GM23338 (cell line): ENCODE data around the gene PTGIS. TPM values are rescaled to one million over a fixed set of nuclear protein-coding genes. Genes with fewer than 3 reads are reported as not detected.

Source experiments
- ATAC-seq: fragments of 200-7000 bp; cut with Tn5 transposase; 3 replicates; pipeline ENCODE4 v1.9.1; 2020
- DNase-seq: peaks from one replicate; pipeline ENCODE4 v3.0.0-alpha.2; 2015; ENCODE audit warnings: low spot score
- H2AFZ ChIP-seq: fragments of 200-600 bp; sonication (generic); 2 replicates; pipeline ENCODE4 v1.8.0; 2016; ENCODE audit warnings: antibody characterized with exemption, mild to moderate bottlenecking, moderate library complexity
- H3F3A ChIP-seq: fragments of 200-600 bp; sonication (generic); replicated peaks from 2 replicates; pipeline ENCODE4 v1.8.0; 2017; ENCODE audit warnings: antibody characterized with exemption, mixed run types, low read depth
- H3K27ac ChIP-seq: fragments of 200-600 bp; sonication (generic); 2 replicates; pipeline ENCODE4 v1.6.1; 2016; ENCODE audit warnings: low read depth
- H3K27me3 ChIP-seq: fragments of 200-600 bp; sonication (generic); 2 replicates; pipeline ENCODE4 v1.8.0; 2016; ENCODE audit warnings: mild to moderate bottlenecking, mixed run types, moderate library complexity; ENCODE audit not compliant: insufficient read depth
- H3K36me3 ChIP-seq: fragments of 200-600 bp; sonication (generic); 2 replicates; pipeline ENCODE4 v1.8.0; 2016; ENCODE audit warnings: mild to moderate bottlenecking; ENCODE audit not compliant: insufficient read depth
- H3K4me1 ChIP-seq: fragments of 200-600 bp; sonication (generic); 2 replicates; pipeline ENCODE4 v1.8.0; 2016; ENCODE audit warnings: mild to moderate bottlenecking, moderate library complexity; ENCODE audit not compliant: insufficient read depth
- H3K4me2 ChIP-seq: fragments of 200-600 bp; sonication (generic); 2 replicates; pipeline ENCODE4 v1.7.1; 2017; ENCODE audit warnings: mixed run types
- H3K4me3 ChIP-seq: fragments of 200-600 bp; sonication (generic); 2 replicates; pipeline ENCODE4 v1.6.1; 2016; ENCODE audit warnings: mixed run types
- H3K79me2 ChIP-seq: fragments of 200-600 bp; sonication (generic); replicated peaks from 2 replicates; pipeline ENCODE4 v1.8.0; 2017; ENCODE audit warnings: mild to moderate bottlenecking; ENCODE audit not compliant: insufficient read depth
- H3K9me2 ChIP-seq: fragments of 200-600 bp; sonication (generic); 2 replicates; pipeline ENCODE4 v1.8.0; 2017; ENCODE audit not compliant: insufficient read depth
- H4K20me1 ChIP-seq: fragments of 200-600 bp; sonication (generic); replicated peaks from 2 replicates; pipeline ENCODE4 v1.8.0; 2017; ENCODE audit warnings: mild to moderate bottlenecking; ENCODE audit not compliant: insufficient read depth
- H3K27ac Mint-ChIP-seq: 2 replicates; pipeline ENCODE4 v1.8.0; 2020; ENCODE audit warnings: inconsistent platforms, mild to moderate bottlenecking, moderate library complexity, mixed read lengths
- H3K27me3 Mint-ChIP-seq: 3 replicates; pipeline ENCODE4 v1.8.0; 2022; ENCODE audit warnings: low read depth, mild to moderate bottlenecking, moderate library complexity, mixed read lengths, inconsistent platforms; ENCODE audit not compliant: insufficient read depth, poor library complexity
- H3K36me3 Mint-ChIP-seq: 3 replicates; pipeline ENCODE4 v1.8.0; 2021; ENCODE audit warnings: low read depth, mild to moderate bottlenecking, inconsistent platforms, moderate library complexity, mixed read lengths
- H3K4me1 Mint-ChIP-seq: 3 replicates; pipeline ENCODE4 v1.8.0; 2020; ENCODE audit warnings: mild to moderate bottlenecking, inconsistent platforms, mixed read lengths
- H3K4me3 Mint-ChIP-seq: 3 replicates; pipeline ENCODE4 v1.8.0; 2021; ENCODE audit warnings: moderate library complexity, mild to moderate bottlenecking, inconsistent platforms, mixed read lengths
- H3K9me3 Mint-ChIP-seq: 3 replicates; pipeline ENCODE4 v1.8.0; 2020; ENCODE audit warnings: moderate library complexity, mild to moderate bottlenecking, inconsistent platforms, mixed read lengths
- CREB1 ChIP-seq: fragments of 250-450 bp; sonication (Bioruptor Pico); IDR thresholded peaks from 2 replicates; pipeline ENCODE4 v1.5.0; 2020; ENCODE audit warnings: low read depth, mild to moderate bottlenecking, moderate library complexity
- CTCF ChIP-seq, 2 experiments: fragments of 200-600 bp in 1 of 2; sonication (generic) in 1 of 2; conservative IDR thresholded peaks; 2 replicates each; pipeline versions ENCODE4 v1.5.1 to v1.6.1; 2016 to 2017; ENCODE audit warnings: antibody characterized with exemption in 2 of 2, low read depth in 2 of 2, mild to moderate bottlenecking in 2 of 2, moderate library complexity in 1 of 2
- EZH2phosphoT487 ChIP-seq: fragments of 200-600 bp; sonication (generic); IDR thresholded peaks from one replicate; pipeline ENCODE4 v1.8.1; 2018; ENCODE audit warnings: antibody characterized with exemption; ENCODE audit not compliant: unreplicated experiment
- JUNB ChIP-seq: IDR thresholded peaks from one replicate; pipeline ENCODE4 v1.6.1; 2016; ENCODE audit warnings: antibody characterized with exemption; ENCODE audit not compliant: unreplicated experiment
- NANOG ChIP-seq: IDR thresholded peaks from 2 replicates; pipeline ENCODE4 v1.6.1; 2016; ENCODE audit warnings: antibody characterized with exemption, borderline replicate concordance
- POLR2AphosphoS5 ChIP-seq: IDR thresholded peaks from 2 replicates; pipeline ENCODE4 v1.6.1; 2016; ENCODE audit warnings: antibody characterized with exemption, low read depth
- STAT1 ChIP-seq: IDR thresholded peaks from one replicate; pipeline ENCODE4 v1.6.1; 2016; ENCODE audit warnings: antibody characterized with exemption; ENCODE audit not compliant: unreplicated experiment
- ZNF114 ChIP-seq: fragments of 250-450 bp; sonication (Bioruptor Pico); IDR thresholded peaks from 2 replicates; pipeline ENCODE4 v1.5.0; 2020; ENCODE audit warnings: mild to moderate bottlenecking, moderate library complexity
- ZNF331 ChIP-seq: fragments of 250-450 bp; sonication (Bioruptor Pico); IDR thresholded peaks from 2 replicates; pipeline ENCODE4 v1.5.0; 2020; ENCODE audit warnings: low read depth, mild to moderate bottlenecking, moderate library complexity
- ZNF462 ChIP-seq: fragments of 250-450 bp; sonication (Bioruptor Pico); IDR thresholded peaks from 2 replicates; pipeline ENCODE4 v1.5.0; 2020; ENCODE audit warnings: mild to moderate bottlenecking, moderate library complexity
- polyA plus RNA-seq: library from polyadenylated mRNA; unstranded; fragments of >200 nt; fragmentation: Nextera tagmentation; extraction: Ambion mirVana; gene quantifications from 2 replicates; pipeline ENCODE4 v1.2.1, GENCODE V29; 2016
- total RNA-seq: library from RNA; depleted of rRNA; stranded (reverse); fragments of >200 nt; shearing (Covaris generic); gene quantifications from 2 replicates; pipeline ENCODE4 v1.2.3, GENCODE V29; 2014
- TF ChIP-seq, protein P1 (sequence below): IDR thresholded peaks from 2 replicates; pipeline ENCODE4 v1.6.1; 2016; ENCODE audit warnings: antibody characterized with exemption

The PTGIS gene
- total and polyA plus RNA-seq, 2 experiments from 2014 or later, result 6.6 to 28.7 TPM

DNA sequence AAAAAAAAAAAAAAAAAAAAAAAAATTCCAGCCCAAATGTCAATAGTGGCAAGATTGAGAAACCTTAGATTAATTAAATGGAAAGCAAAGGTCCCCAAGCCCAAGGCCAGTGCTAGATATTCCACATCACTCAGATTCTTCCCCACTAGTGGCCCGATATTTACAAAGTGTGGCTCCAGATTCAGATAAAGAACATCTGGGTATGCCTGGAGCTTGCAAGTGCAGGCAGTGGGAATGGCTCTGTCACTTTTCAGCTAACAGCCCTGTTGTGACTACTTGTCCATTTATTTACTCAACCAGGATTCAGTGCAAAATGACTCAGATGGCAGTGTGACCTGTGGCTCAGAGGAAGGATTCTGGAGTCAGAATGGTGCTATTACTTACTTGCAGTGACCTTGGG lies 77.2 kb downstream of the PTGIS start:
- Histone ChIP-seq H3K27me3 (peaks cover 7% of the 10 kb centered on the region; the same call in 1 of the 2 replicates), H3K4me2 (no peak overlapping the region), H3K36me3 (no peaks in the 10 kb centered on the region), H3K27ac (no peak overlapping the region), H3K9me2 (no peaks in the 10 kb centered on the region), H3K79me2 (no peaks in the 10 kb centered on the region), H3F3A (no peaks in the 10 kb centered on the region), H3K4me3 (no peak overlapping the region), H3K4me1 (no peaks in the 10 kb centered on the region), H2AFZ (no peak overlapping the region), H4K20me1 (no peaks in the 10 kb centered on the region; the same call in 1 of the 2 replicates)
- no peak for TF ChIP-seq ZNF331 (CRISPR knock-in tag)
- TF ChIP-seq EZH2phosphoT487, result no peak
- ATAC-seq (no peak), DNase-seq (no peak)
- Mint-ChIP-seq H3K27me3 (peaks cover 2% of the 10 kb centered on the region), H3K4me1 (no peaks in the 10 kb centered on the region), H3K4me3 (no peak overlapping the region), H3K36me3 (no peaks in the 10 kb centered on the region), H3K27ac (no peak overlapping the region), H3K9me3 (peaks cover 9% of the 10 kb centered on the region; the same call in 1 of the 3 replicates)

DNA sequence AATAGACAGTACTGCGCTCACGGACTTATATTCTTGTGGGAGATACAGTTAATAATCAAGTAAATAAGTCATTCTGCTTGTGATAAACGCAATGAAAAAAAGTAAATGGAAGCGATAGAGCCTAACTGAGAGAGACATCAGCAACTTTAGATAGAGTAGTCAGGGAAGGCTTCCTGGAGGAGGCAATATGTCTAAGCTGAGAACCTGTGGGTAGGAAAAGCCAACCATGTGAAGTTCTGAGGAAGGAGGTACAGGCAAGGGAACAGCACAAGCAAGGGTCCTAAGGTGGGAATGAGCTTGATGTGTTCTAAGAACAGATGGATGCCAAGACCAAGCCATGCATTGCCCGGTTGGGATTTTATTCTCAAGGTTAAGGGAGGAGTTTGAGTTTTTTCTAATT lies 78.2 kb downstream of the PTGIS start:
- no peaks in the 10 kb centered on the region; the same call in 1 of the 2 replicates for H4K20me1 ChIP-seq
- DNase-seq, result no peak
- H3K27me3 Mint-ChIP-seq, result peaks cover 6% of the 10 kb centered on the region
- no peak overlapping the region for H3K27ac ChIP-seq
- no peak overlapping the region for H3K4me3 ChIP-seq
- no peaks in the 10 kb centered on the region for H3K36me3 ChIP-seq
- no peak overlapping the region for H2AFZ ChIP-seq
- no peak overlapping the region for H3K4me2 ChIP-seq
- H3F3A ChIP-seq, result no peaks in the 10 kb centered on the region
- ATAC-seq, result no peak
- H3K9me3 Mint-ChIP-seq, result peaks cover 9% of the 10 kb centered on the region; the same call in 1 of the 3 replicates
- no peaks in the 10 kb centered on the region for H3K79me2 ChIP-seq
- H3K4me1 ChIP-seq, result no peaks in the 10 kb centered on the region
- no peak overlapping the region for H3K4me3 Mint-ChIP-seq
- no peaks in the 10 kb centered on the region for H3K36me3 Mint-ChIP-seq
- H3K27me3 ChIP-seq, result peaks cover 17% of the 10 kb centered on the region
- peaks cover 2% of the 10 kb centered on the region; the same call in 1 of the 3 replicates for H3K4me1 Mint-ChIP-seq
- H3K27ac Mint-ChIP-seq, result no peak overlapping the region
- no peaks in the 10 kb centered on the region for H3K9me2 ChIP-seq
- TF ChIP-seq NANOG, result no peak
- TF ChIP-seq ZNF331 (CRISPR knock-in tag), result no peak
- TF ChIP-seq STAT1, result no peak
- TF ChIP-seq ZNF114 (CRISPR knock-in tag), result no peak
- no peak for TF ChIP-seq EZH2phosphoT487
- TF ChIP-seq CTCF (conservative IDR thresholded peaks at IDR 0.05; ENCODE audit: low read depth in 2 of 2), result no peak
- TF ChIP-seq ZNF462 (CRISPR knock-in tag), result no peak
- TF ChIP-seq CREB1 (CRISPR knock-in tag), result no peak
- TF ChIP-seq JUNB, result no peak
- no peak for TF ChIP-seq POLR2AphosphoS5
- TF ChIP-seq, protein P1, sequence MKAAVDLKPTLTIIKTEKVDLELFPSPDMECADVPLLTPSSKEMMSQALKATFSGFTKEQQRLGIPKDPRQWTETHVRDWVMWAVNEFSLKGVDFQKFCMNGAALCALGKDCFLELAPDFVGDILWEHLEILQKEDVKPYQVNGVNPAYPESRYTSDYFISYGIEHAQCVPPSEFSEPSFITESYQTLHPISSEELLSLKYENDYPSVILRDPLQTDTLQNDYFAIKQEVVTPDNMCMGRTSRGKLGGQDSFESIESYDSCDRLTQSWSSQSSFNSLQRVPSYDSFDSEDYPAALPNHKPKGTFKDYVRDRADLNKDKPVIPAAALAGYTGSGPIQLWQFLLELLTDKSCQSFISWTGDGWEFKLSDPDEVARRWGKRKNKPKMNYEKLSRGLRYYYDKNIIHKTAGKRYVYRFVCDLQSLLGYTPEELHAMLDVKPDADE, result no peak
